HEK293 (cell line): ENCODE results near the gene RPS19BP1.

Source experiments
- CTCF ChIA-PET: fragments of 350-600 bp; formaldehyde crosslinking; extraction: SDS; loops from one replicate; lab custom pipeline; 2021; ENCODE audit warnings: antibody characterized with exemption; lab: Yijun Ruan, JAX
- POLR2A ChIA-PET: fragments of 300-600 bp; formaldehyde crosslinking; extraction: SDS; loops from one replicate; lab custom pipeline; 2020; ENCODE audit warnings: antibody characterized with exemption, inconsistent platforms; lab: Yijun Ruan, JAX
- H3K27ac ChIP-seq: fragments of 200-500 bp; sonication (Bioruptor generic); 2 replicates; pipeline ENCODE4 v1.5.1; 2014; ENCODE audit warnings: low read depth, low read length, control low read depth, inconsistent platforms; ENCODE audit errors: extremely low read depth
- H3K36me3 ChIP-seq, 2 experiments: fragments of 200-500 bp in 1 of 2; sonication (Bioruptor generic) in 1 of 2; 1 replicate in 1 of 2; 2 replicates in 1 of 2; pipeline ENCODE4 v1.5.1; 2014 to 2017; ENCODE audit warnings: inconsistent platforms in 2 of 2, low read length in 2 of 2; ENCODE audit not compliant: control insufficient read depth in 2 of 2, insufficient read depth in 1 of 2
- H3K4me1 ChIP-seq: fragments of 200-500 bp; sonication (Bioruptor generic); 2 replicates; pipeline ENCODE4 v1.5.1; 2014; ENCODE audit warnings: mild to moderate bottlenecking, low read length, inconsistent platforms; ENCODE audit not compliant: control insufficient read depth, insufficient read depth
- H3K4me3 ChIP-seq: 2 replicates; pipeline ENCODE4 v1.5.1; 2011; ENCODE audit warnings: low read depth, mild to moderate bottlenecking, control low read depth, low read length, moderate library complexity
- H3K9me3 ChIP-seq: fragments of 200-500 bp; sonication (Bioruptor generic); 2 replicates; pipeline ENCODE4 v1.5.1; 2014; ENCODE audit warnings: low read depth, low read length, inconsistent platforms; ENCODE audit not compliant: control insufficient read depth, insufficient read depth
- AEBP2 ChIP-seq: fragments of 450-650 bp; formaldehyde crosslinking; IDR thresholded peaks from 2 replicates; pipeline ENCODE4 v1.5.1; 2016; ENCODE audit warnings: missing biosample characterization, missing genetic modification characterization, borderline replicate concordance
- CTCF ChIP-seq: fragments of 450-650 bp; formaldehyde crosslinking; IDR thresholded peaks from 2 replicates; pipeline ENCODE4 v1.5.1; 2016; ENCODE audit warnings: missing biosample characterization, missing genetic modification characterization
- HIC1 ChIP-seq: fragments of 450-650 bp; formaldehyde crosslinking; IDR thresholded peaks from 2 replicates; pipeline ENCODE4 v1.5.1; 2016; ENCODE audit warnings: missing biosample characterization, missing genetic modification characterization
- INSM2 ChIP-seq: fragments of 450-650 bp; formaldehyde crosslinking; IDR thresholded peaks from 2 replicates; pipeline ENCODE4 v1.5.1; 2016; ENCODE audit warnings: missing biosample characterization, missing genetic modification characterization
- ZBTB10 ChIP-seq: fragments of 450-650 bp; formaldehyde crosslinking; IDR thresholded peaks from 2 replicates; pipeline ENCODE4 v1.5.1; 2016; ENCODE audit warnings: missing biosample characterization, missing genetic modification characterization
- ZBTB7A ChIP-seq: fragments of 450-650 bp; formaldehyde crosslinking; IDR thresholded peaks from 2 replicates; pipeline ENCODE4 v1.5.1; 2016; ENCODE audit warnings: low read depth, missing biosample characterization, missing genetic modification characterization
- ZFHX2 ChIP-seq: fragments of 450-650 bp; formaldehyde crosslinking; conservative IDR thresholded peaks from 2 replicates; pipeline ENCODE4 v1.5.1; 2016; ENCODE audit warnings: missing biosample characterization, missing genetic modification characterization
- ZNF16 ChIP-seq: fragments of 450-650 bp; formaldehyde crosslinking; IDR thresholded peaks from 2 replicates; pipeline ENCODE4 v1.5.1; 2016; ENCODE audit warnings: low read depth, missing biosample characterization, missing genetic modification characterization
- ZNF2 ChIP-seq: fragments of 450-650 bp; formaldehyde crosslinking; IDR thresholded peaks from 2 replicates; pipeline ENCODE4 v1.5.1; 2016; ENCODE audit warnings: missing biosample characterization, missing genetic modification characterization
- ZNF211 ChIP-seq: fragments of 450-650 bp; formaldehyde crosslinking; IDR thresholded peaks from 2 replicates; pipeline ENCODE4 v1.5.1; 2016; ENCODE audit warnings: low read depth, missing biosample characterization, missing genetic modification characterization
- ZNF24 ChIP-seq: fragments of 450-650 bp; formaldehyde crosslinking; IDR thresholded peaks from 2 replicates; pipeline ENCODE4 v1.5.1; 2016; ENCODE audit warnings: missing biosample characterization, missing genetic modification characterization
- ZNF362 ChIP-seq: fragments of 450-650 bp; formaldehyde crosslinking; IDR thresholded peaks from 2 replicates; pipeline ENCODE4 v1.5.1; 2016; ENCODE audit warnings: missing biosample characterization, missing genetic modification characterization
- ZNF366 ChIP-seq: fragments of 450-650 bp; formaldehyde crosslinking; conservative IDR thresholded peaks from 2 replicates; pipeline ENCODE4 v1.5.1; 2016; ENCODE audit warnings: missing biosample characterization, missing genetic modification characterization
- ZNF391 ChIP-seq: fragments of 450-650 bp; formaldehyde crosslinking; IDR thresholded peaks from 2 replicates; pipeline ENCODE4 v1.5.1; 2016; ENCODE audit warnings: low read depth, missing biosample characterization, missing genetic modification characterization, borderline replicate concordance
- ZNF561 ChIP-seq: fragments of 450-650 bp; IDR thresholded peaks from 2 replicates; pipeline ENCODE4 v1.5.1; 2018; ENCODE audit warnings: missing biosample characterization, missing genetic modification characterization, borderline replicate concordance
- ZNF654 ChIP-seq: fragments of 450-650 bp; formaldehyde crosslinking; IDR thresholded peaks from 2 replicates; pipeline ENCODE4 v1.5.1; 2016; ENCODE audit warnings: low read depth, missing biosample characterization, missing genetic modification characterization
- ZNF660 ChIP-seq: fragments of 450-650 bp; IDR thresholded peaks from 2 replicates; pipeline ENCODE4 v1.5.1; 2018; ENCODE audit warnings: missing biosample characterization, mild to moderate bottlenecking, missing genetic modification characterization
- ZNF747 ChIP-seq: fragments of 450-650 bp; formaldehyde crosslinking; IDR thresholded peaks from 2 replicates; pipeline ENCODE4 v1.5.1; 2016; ENCODE audit warnings: missing biosample characterization, missing genetic modification characterization
- ZNF792 ChIP-seq: fragments of 450-650 bp; formaldehyde crosslinking; IDR thresholded peaks from 2 replicates; pipeline ENCODE4 v1.5.1; 2016; ENCODE audit warnings: missing biosample characterization, missing genetic modification characterization
- ZNF843 ChIP-seq: fragments of 450-650 bp; formaldehyde crosslinking; IDR thresholded peaks from 2 replicates; pipeline ENCODE4 v1.5.1; 2016; ENCODE audit warnings: missing biosample characterization, missing genetic modification characterization

RPS19BP1 gene

GRCh38 chr22:39534591-39535356, 2.2 kb upstream of the RPS19BP1 start (continued):
- TF ChIP-seq INSM2 (tag by site-specific recombination) (peak; percentile 66; the same call in 1 of the 2 replicates), ZNF391 (tag by site-specific recombination) (peak; percentile 68; the same call in 1 of the 2 replicates), ZNF24 (peak; percentile 43; the same call in 1 of the 2 replicates), ZFHX2 (tag by site-specific recombination) (peak; percentile 73), ZNF211 (tag by site-specific recombination) (no peak), ZNF561 (tag by site-specific recombination) (peak; percentile 90; the same call in 1 of the 2 replicates), ZNF654 (tag by site-specific recombination) (peak; percentile 90), AEBP2 (tag by site-specific recombination) (no peak), ZBTB7A (tag by site-specific recombination) (peak; percentile 82; the same call in 1 of the 2 replicates), ZBTB10 (tag by site-specific recombination) (peak; percentile 42; the same call in 1 of the 2 replicates), HIC1 (peak; percentile 98), ZNF366 (tag by site-specific recombination) (no peak), ZNF2 (tag by site-specific recombination) (peak; percentile 90), ZNF843 (peak; percentile 39; the same call in 1 of the 2 replicates)

GRCh38 chr22:39534092-39534506, 1.6 kb upstream of the RPS19BP1 start:
- ChIA-PET CTCF (interaction anchor here (0.5 to 13.7 kb wide), 35 partner anchors 11 to 814 kb away, joined by 3 to 380 read pairs (median 5); partner anchors contain the start of gene ATF4), POLR2A (interaction anchor here (0.6 to 1.3 kb wide), 5 partner anchors 14 to 510 kb away, joined by 3 to 5 read pairs (median 4); partner anchors contain the start of genes ATF4 and MIEF1)
- H3K36me3 ChIP-seq = peaks cover 11 to 25% of the 10 kb centered on the region in 2 experiments; a peak in 2 of 3 replicates
- no peak for TF ChIP-seq ZNF792
- no peak for TF ChIP-seq ZNF660 (tag by site-specific recombination)
- no peak for TF ChIP-seq ZNF747 (tag by site-specific recombination)
- no peak for TF ChIP-seq ZNF16 (tag by site-specific recombination)
- TF ChIP-seq CTCF (tag by site-specific recombination) = 0 out of 2 replicates have a peak, but pooled peaks have one; percentile 27
- no peak for TF ChIP-seq ZNF362 (tag by site-specific recombination)
- peaks cover 11% of the 10 kb centered on the region for H3K4me1 ChIP-seq
- H3K4me3 ChIP-seq = no peak overlapping the region
- no peak overlapping the region for H3K27ac ChIP-seq
- no peaks in the 10 kb centered on the region for H3K9me3 ChIP-seq
